ENCODE data around the gene C10orf67.

- TF ChIP-seq TCF12 (IDR thresholded peaks at IDR 0.05; ENCODE audit: low read depth, low read length) (no peak), TAF1 (IDR thresholded peaks at IDR 0.05; ENCODE audit: low read depth, low read length) (no peak), CTCF (IDR thresholded peaks at IDR 0.05; ENCODE audit: control extremely low read depth in 1 of 3, insufficient read depth in 1 of 3, low read depth in 1 of 3, low read length in 3 of 3) (no peak), PHF8 (conservative IDR thresholded peaks at IDR 0.05; ENCODE audit: low read depth, low read length) (no peak), POLR2A (IDR thresholded peaks at IDR 0.05; ENCODE audit: control extremely low read depth in 1 of 2, low read depth in 2 of 2, low read length in 2 of 2) (no peak), JUND (IDR thresholded peaks at IDR 0.05; ENCODE audit: low read length) (no peak), MAFK (IDR thresholded peaks at IDR 0.05; ENCODE audit: low read depth, low read length) (no peak), RBBP5 (IDR thresholded peaks at IDR 0.05; ENCODE audit: borderline replicate concordance, low read depth, low read length) (peak; percentile 60; the same call in 1 of the 2 replicates), RFX5 (IDR thresholded peaks at IDR 0.05; ENCODE audit: borderline replicate concordance, low read depth, low read length) (no peak), SIN3A (conservative IDR thresholded peaks at IDR 0.05 in 1 of 2, IDR thresholded peaks at IDR 0.05 in 1 of 2; ENCODE audit: low read depth in 1 of 2, low read length in 2 of 2) (no peak), BCL11A (IDR thresholded peaks at IDR 0.05; ENCODE audit: low read depth in 2 of 2, low read length in 2 of 2) (no peak), MAX (IDR thresholded peaks at IDR 0.05) (no peak)
Observed at GRCh38 chr10:23198940-23199767, 145.4 kb downstream of the C10orf67 start.

Data from H1 (cell line).